ENCODE results near the gene NMNAT1. TPM values are rescaled to one million over a fixed set of nuclear protein-coding genes. Genes with fewer than 3 reads are reported as not detected.

NMNAT1 gene
- total and polyA plus RNA-seq, 2 of the 8 experiments (the other 6 are each of a cell fraction or from before 2014, with no cell fraction given) = 2.0 to 2.5 TPM

GRCh38 chr1:9910076-9910422 is 33.2 kb upstream of the NMNAT1 start, which contains the start of gene CTNNBIP1:
CTNNBIP1 (minus strand) TSS chr1:9910269; CDS start chr1:9872064, 38,205 bp downstream.
- Histone ChIP-seq H2BK12ac (ENCODE audit: low read depth, low read length) (no peak within 1 kb of the TSS), H3K27ac (ENCODE audit: low read depth, low read length) (peak within 1 kb of the TSS; percentile 60), H2BK20ac (ENCODE audit: low read length) (no peak within 1 kb of the TSS), H3K23me2 (ENCODE audit: low read depth, low read length) (peaks cover 6% of the 10 kb centered on the region), H2BK120ac (replicated peaks; ENCODE audit: low read depth, low read length) (no peak within 1 kb of the TSS), H3K79me2 (ENCODE audit: control insufficient read depth in 1 of 2, insufficient read depth in 2 of 2, low read length in 2 of 2) (peaks cover 7 to 20% of the 10 kb centered on the region in 2 experiments; a peak in 2 of 4 replicates), H4K5ac (ENCODE audit: insufficient read length, low read depth, low read length) (peak within 1 kb of the TSS; percentile 20), H2AFZ (ENCODE audit: low read length) (peak within 1 kb of the TSS; percentile 79; the same call in 1 of the 2 replicates), H3K9me3 (ENCODE audit: insufficient read depth in 2 of 2, low read depth in 1 of 2, low read length in 1 of 2) (no peaks in the 10 kb centered on the region), H4K20me1 (replicated peaks in 1 of 2; ENCODE audit: control insufficient read depth in 1 of 2, insufficient read depth in 2 of 2, low read length in 2 of 2) (peaks cover 0 to 2% of the 10 kb centered on the region in 2 experiments), H2AK5ac (ENCODE audit: low read depth, low read length) (no peak within 1 kb of the TSS), H3K56ac (replicated peaks; ENCODE audit: insufficient read length, low read depth, low read length) (peak within 1 kb of the TSS; percentile 71), H2BK15ac (ENCODE audit: low read length) (no peak within 1 kb of the TSS), H4K91ac (replicated peaks; ENCODE audit: insufficient read length, low read length) (peak within 1 kb of the TSS; percentile 57), H3K18ac (ENCODE audit: extremely low read depth, low read length) (peak within 1 kb of the TSS; percentile 79), H3K4ac (replicated peaks; ENCODE audit: insufficient read length, low read depth, low read length) (no peak within 1 kb of the TSS), H3K4me3 (ENCODE audit: extremely low read depth in 1 of 4, insufficient read depth in 2 of 4, low read depth in 3 of 4, low read length in 4 of 4) (peak within 1 kb of the TSS; percentile 80 to 99 (median 88)), H3K23ac (ENCODE audit: insufficient read length) (no peak within 1 kb of the TSS), H3K36me3 (ENCODE audit: control insufficient read depth in 2 of 4, insufficient read depth in 4 of 4, low read length in 3 of 4) (no peaks in the 10 kb centered on the region), H4K8ac (ENCODE audit: extremely low read depth, insufficient read depth, low read length) (peak within 1 kb of the TSS; percentile 62; the same call in 1 of the 2 replicates), H3K4me2 (ENCODE audit: insufficient read depth in 1 of 2, low read depth in 2 of 2, low read length in 2 of 2) (peak within 1 kb of the TSS; percentile 90 to 92), H3K14ac (ENCODE audit: insufficient read length) (no peak within 1 kb of the TSS), H3K27me3 (replicated peaks in 1 of 4; ENCODE audit: control insufficient read depth in 3 of 4, extremely low read depth in 1 of 4, insufficient read depth in 3 of 4, low read length in 3 of 4) (no peaks in the 10 kb centered on the region), H3K9ac (replicated peaks in 1 of 4; ENCODE audit: extremely low read depth in 1 of 4, low read depth in 3 of 4, low read length in 3 of 4) (peak within 1 kb of the TSS; percentile 59 to 81 (median 78)), H3K79me1 (ENCODE audit: low read depth, low read length) (peaks cover 9% of the 10 kb centered on the region), H3K4me1 (replicated peaks in 1 of 4; ENCODE audit: control insufficient read depth in 3 of 4, insufficient read depth in 4 of 4, low read length in 3 of 4) (peaks cover 2 to 6% (median 4%) of the 10 kb centered on the region in 4 experiments; a peak in 4 of 7 replicates), H2BK5ac (ENCODE audit: low read depth, low read length) (peak within 1 kb of the TSS; percentile 46; the same call in 1 of the 2 replicates)
- POLR2A ChIA-PET (ENCODE audit: partially characterized antibody) = interaction anchor here (1.0 to 1.2 kb wide), 3 partner anchors 8 to 33 kb away, joined by 4 to 10 read pairs (median 5); no protein-coding TSS in a partner anchor
- no peak for TF ChIP-seq ATF2 (IDR thresholded peaks at IDR 0.05; ENCODE audit: low read length)
- no peak for TF ChIP-seq ZNF274 (IDR thresholded peaks at IDR 0.05; ENCODE audit: borderline replicate concordance, extremely low read depth, low read length)
- TF ChIP-seq CREB1 (IDR thresholded peaks at IDR 0.05) = no peak
- TF ChIP-seq CEBPB (IDR thresholded peaks at IDR 0.05; ENCODE audit: low read depth, low read length) = no peak
- no peak for TF ChIP-seq YY1 (IDR thresholded peaks at IDR 0.05; ENCODE audit: low read depth, low read length)
- no peak for TF ChIP-seq MAFK (IDR thresholded peaks at IDR 0.05; ENCODE audit: low read depth, low read length)
- TF ChIP-seq SAP30 (IDR thresholded peaks at IDR 0.05; ENCODE audit: insufficient read depth, insufficient replicate concordance, low read length) = no peak
- TF ChIP-seq SP1 (IDR thresholded peaks at IDR 0.05; ENCODE audit: low read depth, low read length) = no peak
- no peak; the same call in 1 of the 2 replicates for TF ChIP-seq TAF1 (IDR thresholded peaks at IDR 0.05; ENCODE audit: low read depth, low read length)
- no peak for TF ChIP-seq NANOG (IDR thresholded peaks at IDR 0.05; ENCODE audit: insufficient read depth, low read depth, low read length, poor library complexity, severe bottlenecking)
- WGBS, 2 experiments (ENCODE audit: extremely low coverage in 1 of 2, insufficient coverage in 1 of 2, insufficient read length in 1 of 2, insufficient replicate concordance in 2 of 2, low coverage in 1 of 2, low lambda C conversion rate in 2 of 2, missing lambda C conversion rate in 1 of 2) = 0% methylated on average over 7 of the region's 55 CpGs; no CpG with 5 or more reads in 1 of the 2 experiments
- no peak for FAIRE-seq
- CTCF ChIA-PET (ENCODE audit: partially characterized antibody) = interaction anchor here (1.0 kb wide), 1 partner anchor 8 kb away, joined by 4 read pairs; no protein-coding TSS in a partner anchor
- no peak for DNase-seq (ENCODE audit: low read depth in 1 of 2, low spot score in 2 of 2)

Data from H1 (cell line).